Measurements from ENCODE around the gene NELFE.

NELFE gene

DNA sequence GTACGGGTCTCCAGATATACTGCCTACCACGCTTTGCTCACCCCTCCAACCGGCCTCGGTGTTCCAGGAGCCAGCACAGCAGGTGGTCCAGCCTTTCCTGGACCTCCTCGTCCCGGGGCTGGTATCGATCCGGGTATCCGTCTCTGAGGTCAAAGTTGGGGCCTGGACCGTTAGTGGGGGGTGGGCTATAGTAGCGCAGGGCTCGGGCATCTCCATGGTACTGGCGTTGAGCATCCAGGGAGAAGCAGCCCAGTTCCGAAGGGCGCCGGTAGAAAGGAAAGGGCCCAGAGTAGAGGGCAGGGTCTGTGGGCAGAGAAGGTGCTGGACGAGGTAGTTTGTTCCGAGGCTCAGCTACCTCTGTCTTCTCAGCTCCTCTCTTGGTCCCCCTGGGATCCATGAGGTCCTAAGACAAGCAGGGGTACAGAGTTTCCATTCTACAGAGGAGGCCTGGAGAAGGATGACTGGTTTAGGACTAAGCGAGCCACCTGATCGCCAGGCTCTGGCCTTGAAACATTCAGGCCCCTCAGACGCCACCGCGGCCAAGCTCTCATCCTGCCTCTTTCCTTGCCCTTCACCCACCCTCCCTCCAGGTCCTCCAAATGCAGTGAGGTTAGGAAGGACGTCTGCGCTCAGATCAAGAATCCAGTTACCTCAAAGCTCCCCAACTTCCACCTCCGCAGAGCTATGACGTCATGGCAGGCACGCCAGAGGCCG is 12.7 kb upstream of the NELFE start:
- TF ChIP-seq, protein P1, sequence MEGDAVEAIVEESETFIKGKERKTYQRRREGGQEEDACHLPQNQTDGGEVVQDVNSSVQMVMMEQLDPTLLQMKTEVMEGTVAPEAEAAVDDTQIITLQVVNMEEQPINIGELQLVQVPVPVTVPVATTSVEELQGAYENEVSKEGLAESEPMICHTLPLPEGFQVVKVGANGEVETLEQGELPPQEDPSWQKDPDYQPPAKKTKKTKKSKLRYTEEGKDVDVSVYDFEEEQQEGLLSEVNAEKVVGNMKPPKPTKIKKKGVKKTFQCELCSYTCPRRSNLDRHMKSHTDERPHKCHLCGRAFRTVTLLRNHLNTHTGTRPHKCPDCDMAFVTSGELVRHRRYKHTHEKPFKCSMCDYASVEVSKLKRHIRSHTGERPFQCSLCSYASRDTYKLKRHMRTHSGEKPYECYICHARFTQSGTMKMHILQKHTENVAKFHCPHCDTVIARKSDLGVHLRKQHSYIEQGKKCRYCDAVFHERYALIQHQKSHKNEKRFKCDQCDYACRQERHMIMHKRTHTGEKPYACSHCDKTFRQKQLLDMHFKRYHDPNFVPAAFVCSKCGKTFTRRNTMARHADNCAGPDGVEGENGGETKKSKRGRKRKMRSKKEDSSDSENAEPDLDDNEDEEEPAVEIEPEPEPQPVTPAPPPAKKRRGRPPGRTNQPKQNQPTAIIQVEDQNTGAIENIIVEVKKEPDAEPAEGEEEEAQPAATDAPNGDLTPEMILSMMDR (IDR thresholded peaks at IDR 0.05; ENCODE audit: low read depth, low read length, missing control alignments): no peak
- DNase-seq (ENCODE audit: low read depth): no peak
- peak overlapping the region; percentile 72 for H3K4me3 ChIP-seq (ENCODE audit: low read depth, low read length)
- in situ Hi-C loops (cut with HindIII; ENCODE audit: low sequenced_read_pairs): no loop called here

DNA sequence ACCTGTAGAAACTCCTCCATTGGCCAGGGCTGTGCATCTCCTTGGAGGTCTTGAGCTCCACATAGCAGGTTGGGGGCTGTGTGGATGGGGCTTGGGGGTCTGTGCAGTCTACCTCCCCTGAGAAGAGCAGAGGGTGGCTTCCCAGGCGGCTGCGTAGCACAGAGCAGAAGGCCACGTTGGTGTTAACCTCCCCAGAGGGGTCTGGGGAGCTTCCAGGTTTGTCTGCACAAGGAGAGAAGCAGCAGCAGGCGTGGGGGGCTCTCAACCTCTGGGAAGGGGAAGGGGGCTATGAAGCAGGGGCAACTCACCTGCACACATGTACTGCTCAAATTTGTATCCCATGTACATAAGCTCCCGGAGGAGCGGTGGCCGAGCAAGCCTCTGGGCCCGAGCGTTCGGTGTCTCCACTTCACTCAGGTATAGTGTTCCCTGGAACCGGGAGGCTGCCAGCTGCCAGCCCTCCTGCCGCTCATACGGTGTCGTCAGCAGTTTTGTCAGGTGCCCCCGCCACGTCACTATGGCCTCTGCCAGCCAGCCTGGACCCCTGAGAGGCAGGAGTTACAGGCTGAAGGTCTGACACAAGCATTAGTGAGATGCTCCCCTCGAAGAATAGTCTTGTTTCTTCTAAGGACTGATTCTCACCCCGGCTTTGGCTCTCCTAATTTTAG is 12.0 kb upstream of the NELFE start:
- no peak for DNase-seq (ENCODE audit: low read depth)
- in situ Hi-C loops (cut with HindIII; ENCODE audit: low sequenced_read_pairs): no loop called here
- peak overlapping the region; percentile 72 for H3K4me3 ChIP-seq (ENCODE audit: low read depth, low read length)
- TF ChIP-seq, protein P1 (IDR thresholded peaks at IDR 0.05; ENCODE audit: low read depth, low read length, missing control alignments): no peak

DNA sequence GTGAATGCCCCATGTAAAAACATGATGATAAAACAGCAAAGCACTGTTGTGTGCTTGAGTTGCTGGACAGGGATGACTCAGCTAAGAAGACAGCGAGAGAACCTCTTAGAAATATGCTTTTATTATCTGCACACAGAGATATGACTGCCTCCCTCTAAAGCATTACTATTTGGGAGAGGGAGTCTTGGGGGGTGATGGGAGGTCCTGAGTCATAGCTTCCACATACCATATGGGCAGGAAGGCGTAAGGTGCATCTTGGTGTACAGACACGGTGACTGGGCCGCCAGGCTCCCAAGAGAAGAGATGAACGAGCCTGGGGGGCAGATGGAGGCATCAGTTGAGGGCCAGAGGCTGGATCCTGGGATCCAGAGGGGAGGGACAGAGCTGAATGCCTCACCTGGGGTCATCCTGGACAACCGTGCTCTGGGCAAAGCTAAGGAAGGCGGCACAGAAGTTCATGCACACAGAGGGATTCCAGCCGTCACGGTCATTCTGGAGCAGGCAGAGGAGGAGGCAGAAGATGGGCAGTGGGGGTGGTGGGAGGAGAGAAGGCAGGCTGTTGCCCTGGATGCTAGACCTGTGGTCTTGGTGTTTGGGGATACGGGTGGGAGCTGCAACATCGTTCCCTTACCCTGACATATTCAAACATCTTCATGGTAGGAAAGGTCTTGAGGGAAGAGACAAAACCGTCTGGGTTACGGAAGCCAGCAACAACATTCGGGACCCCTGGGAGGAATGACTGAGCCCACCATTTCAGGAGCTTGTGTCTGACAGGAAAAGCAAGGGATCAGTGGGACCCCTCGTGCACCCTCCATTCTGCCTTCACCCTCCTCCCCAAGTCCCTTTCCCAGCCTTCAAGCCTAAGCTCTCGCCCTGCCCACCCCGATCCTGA is 11.2 kb upstream of the NELFE start:
- DNase-seq (ENCODE audit: low read depth): no peak
- H3K4me3 ChIP-seq (ENCODE audit: low read depth, low read length): peak overlapping the region; percentile 72
- in situ Hi-C loops (cut with HindIII; ENCODE audit: low sequenced_read_pairs): no loop called here
- TF ChIP-seq, protein P1 (IDR thresholded peaks at IDR 0.05; ENCODE audit: low read depth, low read length, missing control alignments): no peak

DNA sequence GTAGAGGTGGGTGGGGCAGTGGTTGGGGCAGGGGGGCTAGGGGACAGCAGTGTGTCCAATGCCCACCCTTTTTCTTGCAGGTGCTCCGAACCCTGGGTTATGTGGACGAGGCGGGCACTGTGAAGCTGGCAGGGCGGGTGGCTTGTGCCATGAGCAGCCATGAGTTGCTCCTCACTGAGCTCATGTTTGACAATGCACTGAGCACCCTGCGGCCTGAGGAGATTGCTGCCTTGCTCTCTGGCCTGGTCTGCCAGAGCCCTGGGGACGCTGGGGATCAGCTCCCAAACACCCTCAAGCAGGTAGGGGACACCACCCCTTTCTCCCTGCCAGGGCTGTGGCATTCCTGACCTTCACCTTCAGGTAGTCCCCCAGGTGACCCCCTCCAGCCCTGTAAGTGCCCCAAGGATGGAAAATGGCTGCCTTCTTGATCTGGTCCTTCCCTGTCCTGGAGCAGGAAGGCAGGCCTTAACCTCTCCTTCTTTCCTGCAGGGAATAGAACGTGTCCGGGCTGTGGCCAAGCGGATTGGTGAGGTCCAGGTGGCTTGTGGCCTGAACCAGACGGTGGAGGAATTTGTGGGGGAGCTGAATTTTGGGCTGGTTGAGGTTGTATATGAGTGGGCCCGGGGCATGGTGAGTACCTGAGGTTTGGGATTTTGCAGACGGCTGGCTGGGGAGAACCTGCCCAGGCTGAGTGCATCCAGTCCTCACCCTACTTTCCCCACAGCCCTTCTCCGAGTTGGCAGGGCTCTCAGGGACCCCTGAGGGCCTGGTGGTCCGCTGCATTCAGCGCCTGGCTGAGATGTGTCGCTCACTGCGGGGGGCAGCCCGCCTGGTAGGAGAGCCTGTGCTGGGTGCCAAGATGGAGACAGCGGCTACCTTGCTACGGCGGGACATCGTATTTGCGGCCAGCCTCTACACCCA is 10.3 kb upstream of the NELFE start:
- no peak for DNase-seq (ENCODE audit: low read depth)
- in situ Hi-C loops (cut with HindIII; ENCODE audit: low sequenced_read_pairs): no loop called here
- H3K4me3 ChIP-seq (ENCODE audit: low read depth, low read length): no peak overlapping the region
- TF ChIP-seq, protein P1 (IDR thresholded peaks at IDR 0.05; ENCODE audit: low read depth, low read length, missing control alignments): no peak

DNA sequence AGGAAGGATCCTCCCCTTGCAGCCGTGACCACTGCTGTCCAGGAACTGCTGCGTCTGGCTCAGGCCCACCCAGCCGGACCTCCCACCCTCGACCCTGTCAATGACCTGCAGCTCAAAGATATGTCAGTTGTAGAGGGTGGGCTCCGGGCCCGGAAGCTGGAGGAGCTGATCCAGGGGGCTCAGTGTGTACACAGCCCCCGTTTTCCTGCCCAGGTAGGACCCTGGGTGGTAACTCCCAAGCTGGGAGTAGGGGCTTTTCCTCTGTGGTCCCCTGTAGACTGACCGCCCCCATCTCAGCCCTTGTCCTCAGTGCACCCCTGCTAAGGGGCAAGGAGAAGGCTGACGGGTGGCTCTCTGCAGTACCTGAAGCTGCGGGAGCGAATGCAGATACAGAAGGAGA is 9.6 kb upstream of the NELFE start:
- TF ChIP-seq, protein P1 (IDR thresholded peaks at IDR 0.05; ENCODE audit: low read depth, low read length, missing control alignments): no peak
- no peak for DNase-seq (ENCODE audit: low read depth)
- in situ Hi-C loops (cut with HindIII; ENCODE audit: low sequenced_read_pairs): no loop called here
- H3K4me3 ChIP-seq (ENCODE audit: low read depth, low read length): no peak overlapping the region

All from astrocyte of the cerebellum (primary cell).